Dendritic cell treated with granulocyte-macrophage colony-stimulating factor and Interleukin-4, amounts not matched to agents 40 ng/mL and 50 ng/mL, for 4 days (primary cell): Measurements from ENCODE around the gene OGDHL.
"Not testable (repeated sequence)": the region's sequence is repeated elsewhere in the genome, so short reads cannot be mapped to it uniquely, and the experiment has no call there.

Experiments
- H3K27ac Mint-ChIP-seq: one replicate; pipeline ENCODE4 v1.8.0; 2022; ENCODE audit warnings: mild to moderate bottlenecking, mixed read lengths
- H3K27me3 Mint-ChIP-seq: one replicate; pipeline ENCODE4 v1.8.0; 2022; ENCODE audit warnings: mild to moderate bottlenecking, mixed read lengths
- H3K36me3 Mint-ChIP-seq: one replicate; pipeline ENCODE4 v1.8.0; 2022; ENCODE audit warnings: low read depth, mixed read lengths
- H3K4me1 Mint-ChIP-seq: one replicate; pipeline ENCODE4 v1.8.0; 2022; ENCODE audit warnings: low read depth, mixed read lengths
- H3K4me3 Mint-ChIP-seq: one replicate; pipeline ENCODE4 v1.8.0; 2022; ENCODE audit warnings: mild to moderate bottlenecking, moderate library complexity, mixed read lengths
- H3K9me3 Mint-ChIP-seq: one replicate; pipeline ENCODE4 v1.8.0; 2022; ENCODE audit warnings: mixed read lengths
- intact Hi-C: fragments of 100-400 bp; cut with micrococcal nuclease; formaldehyde crosslinking; loops from one replicate; pipeline ENCODE4 v1.15.0; 2022

Gene OGDHL

DNA sequence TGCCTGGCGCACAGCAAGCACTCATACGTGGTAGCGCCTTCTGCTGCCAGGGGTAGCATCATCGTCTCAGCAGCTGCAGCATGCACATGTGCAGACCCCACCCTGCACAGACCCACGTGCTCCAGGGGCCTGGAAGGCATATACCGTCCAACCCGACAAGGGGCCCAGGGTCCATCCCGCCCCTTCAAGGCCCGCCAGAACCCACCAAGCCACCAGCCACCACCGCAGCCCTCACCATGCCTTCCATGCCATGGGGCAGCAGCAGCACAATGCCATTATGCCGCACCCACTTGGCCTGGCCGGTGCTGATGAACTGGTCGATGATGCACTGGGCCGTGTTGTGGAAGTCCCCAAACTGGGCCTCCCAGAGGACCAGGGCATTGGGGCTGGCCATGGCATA, 22.7 kb downstream of the OGDHL start:
- no peaks in the 10 kb centered on the region for H3K36me3 Mint-ChIP-seq
- H3K4me1 Mint-ChIP-seq = no peaks in the 10 kb centered on the region
- H3K27ac Mint-ChIP-seq = no peak overlapping the region
- no peaks in the 10 kb centered on the region for H3K27me3 Mint-ChIP-seq
- intact Hi-C loops = no loop called here
- H3K4me3 Mint-ChIP-seq = no peak overlapping the region
- no peaks in the 10 kb centered on the region for H3K9me3 Mint-ChIP-seq

DNA sequence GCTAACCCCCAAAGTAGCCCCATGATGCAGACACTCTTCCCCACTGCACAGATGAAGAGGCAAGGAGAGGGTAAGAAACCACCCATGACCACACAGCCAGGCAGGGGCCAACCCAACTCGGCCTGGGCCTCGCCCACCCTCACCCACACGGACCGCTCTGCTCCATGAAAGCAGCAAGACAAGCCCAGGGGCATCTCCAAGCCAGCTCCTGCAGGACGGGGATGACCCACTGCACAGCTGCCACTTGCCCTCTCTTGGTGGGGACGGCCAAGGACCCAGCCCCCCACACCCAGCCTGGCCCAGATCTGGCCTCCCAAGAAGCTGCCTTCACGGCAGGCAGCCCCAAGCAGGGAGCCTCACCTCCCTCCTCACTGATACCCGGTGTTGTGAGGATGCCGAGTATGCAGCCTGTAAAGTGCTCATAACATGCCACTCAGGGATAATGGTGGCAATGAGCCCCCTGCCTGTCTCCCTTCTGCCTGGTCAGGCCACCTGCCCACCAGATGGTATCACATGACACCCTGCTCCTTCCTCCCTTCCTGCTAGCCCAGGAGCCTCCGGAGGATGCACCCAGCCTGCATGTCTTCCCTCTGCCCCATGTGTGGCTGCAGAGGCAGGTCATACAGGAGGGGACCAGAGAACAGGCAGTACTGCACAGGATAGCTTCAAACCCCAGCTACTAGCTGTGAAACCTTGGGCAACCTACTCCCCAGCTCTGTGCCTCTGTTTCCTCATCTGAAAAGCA, 23.3 kb downstream of the OGDHL start:
- no peak overlapping the region for H3K27ac Mint-ChIP-seq
- intact Hi-C loops = no loop called here
- no peaks in the 10 kb centered on the region for H3K4me1 Mint-ChIP-seq
- no peaks in the 10 kb centered on the region for H3K9me3 Mint-ChIP-seq
- no peaks in the 10 kb centered on the region for H3K36me3 Mint-ChIP-seq
- no peaks in the 10 kb centered on the region for H3K27me3 Mint-ChIP-seq
- no peak overlapping the region for H3K4me3 Mint-ChIP-seq

DNA sequence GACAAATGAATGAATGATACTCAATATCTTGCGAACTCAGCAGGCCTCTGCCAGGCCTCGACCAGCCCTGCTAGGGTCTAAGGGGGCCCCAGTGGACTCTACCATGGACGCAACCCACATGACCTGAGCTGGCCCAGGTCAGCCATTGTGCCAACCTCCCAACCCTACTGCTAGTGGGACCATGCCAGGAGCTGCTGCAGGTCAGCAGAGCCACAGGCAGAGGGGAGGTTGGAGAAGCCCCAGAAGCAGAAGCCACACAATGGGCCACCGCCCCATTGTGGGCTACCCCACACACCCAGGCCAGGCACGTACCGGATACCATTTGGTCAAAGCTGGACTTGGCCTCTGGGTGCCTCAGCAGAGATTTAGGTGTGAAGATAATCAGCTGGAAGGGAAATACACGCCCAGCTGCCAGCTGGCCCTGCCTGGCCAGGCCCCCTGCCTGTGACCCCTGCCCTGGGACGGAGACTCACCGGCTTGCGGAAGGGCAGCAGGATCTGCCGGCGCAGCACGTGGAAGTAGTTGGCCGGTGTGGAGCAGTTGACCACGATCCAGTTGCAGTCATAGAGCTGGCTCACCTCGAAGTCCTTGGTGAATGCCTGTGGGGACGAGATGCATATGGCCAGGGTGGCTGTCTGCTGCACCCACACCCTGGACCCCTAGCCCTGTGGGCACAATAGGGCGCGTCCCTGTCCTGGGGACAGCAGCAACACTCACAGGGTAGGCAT, 24.5 kb downstream of the OGDHL start:
- intact Hi-C loops = no loop called here
- Mint-ChIP-seq H3K9me3 (no peaks in the 10 kb centered on the region), H3K27ac (no peak overlapping the region), H3K36me3 (no peaks in the 10 kb centered on the region), H3K4me1 (peaks cover 6% of the 10 kb centered on the region), H3K27me3 (no peaks in the 10 kb centered on the region), H3K4me3 (no peak overlapping the region)

DNA sequence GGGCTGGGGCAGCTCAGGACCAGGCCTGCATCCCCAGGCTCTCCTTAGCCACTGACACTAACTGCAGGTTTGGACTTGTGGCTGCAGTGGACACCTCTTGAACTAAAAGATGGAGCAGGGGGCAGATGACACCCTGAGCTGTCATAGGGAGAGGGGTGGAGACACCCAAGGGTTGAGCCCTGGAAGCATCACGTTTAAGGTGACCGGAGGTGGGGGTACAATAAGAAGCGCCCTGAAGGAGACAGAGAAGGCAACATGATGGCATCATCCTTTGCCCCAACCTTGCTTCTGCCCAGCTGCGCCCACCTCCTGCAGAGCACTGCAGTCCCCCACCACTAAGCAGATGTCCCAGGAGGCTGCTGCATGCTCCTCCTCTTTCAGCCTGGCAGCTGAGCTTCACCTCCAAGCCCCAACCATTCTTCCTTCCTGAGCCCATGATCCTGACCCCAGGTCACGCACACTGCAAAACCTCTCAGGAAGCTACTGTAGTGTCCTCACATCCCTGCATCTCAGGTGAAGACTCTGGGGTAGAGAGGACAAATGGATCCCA, 25.5 kb downstream of the OGDHL start:
- Mint-ChIP-seq H3K4me1 (peaks cover 6% of the 10 kb centered on the region), H3K27ac (no peak overlapping the region), H3K4me3 (no peak overlapping the region), H3K9me3 (no peaks in the 10 kb centered on the region), H3K36me3 (no peaks in the 10 kb centered on the region), H3K27me3 (no peaks in the 10 kb centered on the region)
- intact Hi-C loops = no loop called here

DNA sequence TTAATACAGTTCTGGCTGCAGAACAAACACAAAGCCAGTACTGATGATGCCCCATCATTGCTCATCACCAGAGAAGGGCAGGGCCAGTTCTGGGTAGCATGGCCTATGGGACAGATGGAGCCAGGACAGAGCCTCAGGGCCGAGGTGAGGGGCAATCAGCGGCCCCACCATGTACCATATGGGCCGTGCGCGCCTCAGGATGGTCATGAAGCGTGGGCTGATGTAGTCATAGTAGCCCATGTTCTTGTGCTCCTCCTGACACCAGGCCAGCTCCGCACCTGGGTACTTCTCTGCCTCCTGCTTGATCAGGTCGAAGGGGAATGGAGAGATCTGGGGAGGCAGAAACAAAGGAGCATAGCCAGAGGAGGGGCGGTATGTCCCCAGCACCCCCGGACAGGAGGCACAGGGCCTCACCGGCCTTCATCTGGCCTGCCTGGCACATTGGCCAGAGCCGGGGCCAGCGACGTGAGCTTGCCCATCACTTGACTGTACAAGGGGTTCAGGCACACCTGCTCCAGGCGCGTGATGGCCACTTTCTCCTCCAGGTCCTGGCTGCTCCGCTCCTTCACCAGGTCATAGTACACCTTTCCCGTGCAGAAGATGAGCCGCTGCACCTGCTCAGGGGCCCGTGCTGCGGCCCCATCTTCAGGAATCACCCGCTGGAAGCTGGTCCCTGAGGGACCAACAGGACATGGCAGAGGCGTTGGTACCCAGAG, 26.1 kb downstream of the OGDHL start:
- Mint-ChIP-seq H3K9me3 (no peaks in the 10 kb centered on the region), H3K27me3 (no peaks in the 10 kb centered on the region), H3K27ac (no peak overlapping the region), H3K36me3 (no peaks in the 10 kb centered on the region), H3K4me3 (no peak overlapping the region), H3K4me1 (peaks cover 6% of the 10 kb centered on the region)
- intact Hi-C loops = no loop called here

DNA sequence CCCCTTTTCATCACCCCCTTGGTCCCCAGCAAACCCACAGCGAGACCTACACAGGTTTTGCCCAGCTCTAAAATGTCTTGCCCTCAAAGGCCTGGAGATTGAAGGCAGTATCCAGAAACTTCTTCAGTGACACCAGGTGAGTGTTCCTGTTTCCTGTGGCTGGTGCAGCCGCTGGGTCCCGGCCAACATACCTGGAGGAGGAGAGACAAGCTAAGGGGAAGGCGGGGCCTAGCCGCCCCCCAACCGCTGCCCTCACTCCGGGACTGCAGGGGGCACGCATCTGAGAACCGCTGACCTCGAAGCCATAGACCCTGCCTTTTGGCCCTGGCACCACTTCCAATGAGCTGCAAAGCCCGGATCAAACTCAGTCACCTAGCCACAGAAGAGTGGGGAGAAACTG, 27.0 kb downstream of the OGDHL start:
- Mint-ChIP-seq H3K27ac (no peak overlapping the region), H3K36me3 (no peaks in the 10 kb centered on the region), H3K9me3 (no peaks in the 10 kb centered on the region), H3K27me3 (no peaks in the 10 kb centered on the region), H3K4me1 (peaks cover 6% of the 10 kb centered on the region), H3K4me3 (no peak overlapping the region)
- intact Hi-C loops = no loop called here

DNA sequence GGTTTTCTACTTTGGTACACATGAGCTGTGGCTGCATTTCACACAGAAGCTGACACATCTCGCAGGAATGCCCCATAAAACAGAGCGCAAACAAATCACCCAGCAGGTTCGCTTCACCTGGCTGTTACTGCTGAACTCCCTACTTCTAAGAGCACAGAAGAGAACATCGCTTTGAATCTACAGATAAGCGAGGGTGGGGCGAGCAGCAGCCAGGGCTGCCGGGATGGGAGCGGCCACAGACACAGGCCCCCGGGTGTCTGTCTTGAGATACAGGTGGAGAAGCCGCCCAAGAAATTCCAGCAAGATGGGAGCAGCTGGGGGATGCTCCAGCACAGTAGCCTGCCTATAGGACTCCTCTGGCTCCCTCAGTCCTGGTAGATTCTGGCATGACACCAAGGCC, 27.4 kb downstream of the OGDHL start:
- peaks cover 6% of the 10 kb centered on the region for H3K4me1 Mint-ChIP-seq
- intact Hi-C loops = no loop called here
- H3K36me3 Mint-ChIP-seq = no peaks in the 10 kb centered on the region
- H3K27me3 Mint-ChIP-seq = no peaks in the 10 kb centered on the region
- no peak overlapping the region for H3K27ac Mint-ChIP-seq
- no peaks in the 10 kb centered on the region for H3K9me3 Mint-ChIP-seq
- no peak overlapping the region for H3K4me3 Mint-ChIP-seq

DNA sequence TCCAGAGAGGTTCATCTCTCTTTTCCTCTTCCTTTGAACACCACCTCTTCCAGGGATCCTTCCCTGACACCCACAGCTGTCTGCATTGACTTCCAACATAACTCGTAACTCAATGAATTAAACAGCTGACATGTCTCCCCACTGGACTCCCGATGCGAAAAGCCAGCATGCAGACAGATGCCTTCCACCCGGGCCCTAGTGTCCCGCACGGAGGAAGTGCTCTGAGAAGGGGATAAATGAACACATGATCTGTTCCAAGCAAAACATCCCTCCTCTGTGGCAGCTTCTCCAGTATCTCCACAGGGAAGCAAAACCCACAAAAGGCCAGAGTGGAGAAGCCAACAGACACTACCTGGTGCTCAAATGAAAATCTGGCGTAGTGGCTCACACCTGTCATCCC, 28.3 kb downstream of the OGDHL start:
- Mint-ChIP-seq H3K4me3 (no peak overlapping the region), H3K9me3 (no peaks in the 10 kb centered on the region), H3K4me1 (peaks cover 6% of the 10 kb centered on the region), H3K27ac (no peak overlapping the region), H3K36me3 (no peaks in the 10 kb centered on the region), H3K27me3 (no peaks in the 10 kb centered on the region)
- intact Hi-C loops = no loop called here

DNA sequence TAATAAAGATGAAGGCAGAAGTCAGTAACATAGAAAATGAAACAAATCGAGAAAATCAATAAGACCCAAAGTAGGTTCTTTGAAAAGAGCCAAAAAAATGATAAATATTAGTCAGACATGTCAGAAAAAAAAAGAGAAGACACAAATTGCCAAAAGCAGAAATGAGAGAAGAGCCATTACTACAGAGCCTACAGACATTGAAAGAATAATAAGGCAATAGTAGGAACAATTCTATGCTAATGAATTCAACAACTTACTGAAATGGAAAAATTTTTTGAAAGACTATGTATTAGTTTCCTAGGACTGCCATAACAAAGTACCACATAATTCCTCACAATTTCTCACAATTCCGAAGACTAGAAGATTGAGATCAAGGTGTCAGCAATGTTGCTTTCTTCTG, 35.5 kb downstream of the OGDHL start:
- Mint-ChIP-seq H3K4me3 (no peak overlapping the region), H3K27ac (no peak overlapping the region), H3K27me3 (no peaks in the 10 kb centered on the region), H3K36me3 (no peaks in the 10 kb centered on the region), H3K9me3 (peaks cover 15% of the 10 kb centered on the region), H3K4me1 (no peaks in the 10 kb centered on the region)
- intact Hi-C loops = no loop called here

DNA sequence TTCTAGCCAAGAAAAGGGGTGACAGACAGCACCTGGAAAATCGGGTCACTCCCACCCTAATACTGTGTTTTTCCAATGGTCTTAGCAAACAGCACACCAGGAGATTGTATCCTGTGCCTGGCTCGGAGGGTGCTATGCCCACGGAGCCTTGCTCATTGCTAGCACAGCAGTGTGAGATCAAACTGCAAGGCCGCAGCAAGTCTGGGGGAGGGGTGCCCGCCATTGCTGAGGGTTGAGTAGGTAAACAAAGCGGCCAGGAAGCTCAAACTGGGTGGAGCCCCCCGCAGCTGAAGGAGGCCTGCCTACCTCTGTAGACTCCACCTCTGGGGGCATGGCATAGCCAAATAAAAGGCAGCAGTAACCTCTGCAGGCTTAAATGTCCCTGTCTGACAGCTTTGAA, 47.0 kb downstream of the OGDHL start:
- H3K27me3 Mint-ChIP-seq, H3K27ac Mint-ChIP-seq, H3K36me3 Mint-ChIP-seq, H3K4me3 Mint-ChIP-seq, H3K4me1 Mint-ChIP-seq, intact Hi-C loops: not testable (repeated sequence)
- peaks cover 17% of the 10 kb centered on the region for H3K9me3 Mint-ChIP-seq

DNA sequence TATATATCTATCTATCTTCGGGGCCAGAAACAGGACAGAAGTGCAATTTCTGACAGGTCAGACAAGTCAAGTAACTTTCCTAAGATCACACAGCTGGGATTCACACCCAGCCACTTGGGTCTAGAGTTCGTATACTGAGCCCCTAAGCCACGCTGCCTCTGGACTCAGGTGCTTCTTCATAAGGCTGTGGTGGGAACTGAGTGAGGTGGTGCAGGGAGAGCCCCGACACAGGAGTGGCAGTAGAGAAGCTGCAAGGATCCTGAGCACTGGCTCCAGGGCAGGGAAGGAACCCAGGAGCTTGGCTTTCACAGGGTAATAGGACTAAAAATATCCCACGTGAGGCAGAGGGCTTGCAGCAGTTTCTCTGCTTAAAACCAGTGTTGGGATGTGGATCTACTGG, 48.9 kb downstream of the OGDHL start:
- Mint-ChIP-seq H3K27me3 (peaks cover 6% of the 10 kb centered on the region), H3K36me3 (no peaks in the 10 kb centered on the region), H3K27ac (no peak overlapping the region), H3K4me1 (no peaks in the 10 kb centered on the region), H3K9me3 (peaks cover 17% of the 10 kb centered on the region), H3K4me3 (no peak overlapping the region)
- intact Hi-C loops = no loop called here

DNA sequence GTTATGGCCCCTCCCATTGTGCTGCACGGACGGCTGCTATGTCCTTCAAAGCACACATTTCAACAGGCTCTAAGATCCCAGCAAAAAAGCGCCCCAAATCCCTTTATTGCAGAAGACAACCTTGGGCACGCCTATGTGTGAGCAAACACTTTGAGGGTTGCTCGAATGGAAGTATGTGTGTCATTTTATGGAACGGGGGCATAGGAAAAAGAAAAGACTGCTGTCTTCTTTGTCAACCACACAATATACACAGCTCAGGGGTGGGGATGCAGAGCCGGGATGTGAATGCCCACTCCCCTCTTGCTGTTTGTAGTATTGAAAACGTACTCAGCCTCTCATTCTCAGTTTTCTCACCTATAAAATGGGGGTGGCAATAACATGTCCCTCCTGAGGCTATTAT, 50.6 kb downstream of the OGDHL start:
- peaks cover 6% of the 10 kb centered on the region for H3K27me3 Mint-ChIP-seq
- intact Hi-C loops = no loop called here
- H3K9me3 Mint-ChIP-seq = peaks cover 8% of the 10 kb centered on the region
- H3K36me3 Mint-ChIP-seq = no peaks in the 10 kb centered on the region
- no peak overlapping the region for H3K27ac Mint-ChIP-seq
- no peaks in the 10 kb centered on the region for H3K4me1 Mint-ChIP-seq
- H3K4me3 Mint-ChIP-seq = no peak overlapping the region

DNA sequence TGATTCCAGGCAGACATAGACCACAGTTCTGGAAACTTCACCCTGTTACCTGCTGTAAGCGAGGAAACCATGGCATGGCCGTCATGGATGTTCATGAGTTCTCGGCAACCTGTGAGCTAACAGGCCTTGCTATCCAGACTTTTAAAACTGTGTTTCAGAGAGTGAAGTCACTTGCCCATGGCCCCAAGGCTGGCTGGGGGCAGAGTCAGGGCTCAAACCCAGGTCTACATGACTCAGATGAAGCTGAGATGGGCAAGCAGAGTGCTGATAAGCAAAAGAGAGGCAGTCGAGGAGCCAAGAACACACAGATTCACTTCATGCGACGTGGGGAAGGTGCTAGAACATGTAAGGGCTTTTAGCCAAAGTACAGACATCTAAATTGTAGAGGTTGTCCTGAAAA, 51.2 kb downstream of the OGDHL start:
- intact Hi-C loops = no loop called here
- no peaks in the 10 kb centered on the region for H3K36me3 Mint-ChIP-seq
- no peak overlapping the region for H3K27ac Mint-ChIP-seq
- H3K4me1 Mint-ChIP-seq = no peaks in the 10 kb centered on the region
- H3K4me3 Mint-ChIP-seq = no peak overlapping the region
- H3K9me3 Mint-ChIP-seq = peaks cover 3% of the 10 kb centered on the region
- H3K27me3 Mint-ChIP-seq = peaks cover 6% of the 10 kb centered on the region

DNA sequence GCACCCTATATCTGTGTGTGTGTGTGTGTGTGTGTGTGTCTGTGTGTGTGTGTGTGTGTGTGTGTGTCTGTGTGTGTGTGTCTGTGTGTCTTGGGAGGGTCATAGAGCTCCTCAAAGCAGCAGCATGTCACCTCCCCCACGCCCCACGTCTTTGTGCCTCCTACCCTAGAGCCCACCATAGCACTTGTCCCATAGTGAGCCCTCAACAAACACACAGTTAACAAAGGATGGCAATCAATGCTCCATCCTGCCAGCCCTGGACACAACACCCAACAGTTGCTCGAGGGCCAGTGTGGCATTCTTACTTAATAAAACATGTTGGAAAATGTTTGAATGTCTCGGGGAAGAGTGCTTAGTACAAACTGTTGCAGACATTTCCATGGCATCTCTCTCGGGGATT, 52.2 kb downstream of the OGDHL start:
- intact Hi-C loops = no loop called here
- Mint-ChIP-seq H3K36me3 (no peaks in the 10 kb centered on the region), H3K4me3 (no peak overlapping the region), H3K27ac (no peak overlapping the region), H3K27me3 (peaks cover 7% of the 10 kb centered on the region), H3K4me1 (no peaks in the 10 kb centered on the region), H3K9me3 (no peaks in the 10 kb centered on the region)
